Esophagus muscularis mucosa (tissue), 3 donors: Measurements from ENCODE around the gene P2RY8.

Experiments
- CTCF ChIP-seq, 3 experiments: fragments of 200-600 bp in 2 of 3; fragments of 450-650 bp in 1 of 3; sonication (generic) in 2 of 3; IDR thresholded peaks; one replicate each; pipeline ENCODE4 v1.5.1; 2017 to 2019; ENCODE audit warnings: antibody characterized with exemption in 3 of 3, mild to moderate bottlenecking in 2 of 3, moderate library complexity in 1 of 3
- POLR2AphosphoS5 ChIP-seq, 2 donors: sonication (generic); formaldehyde crosslinking; IDR thresholded peaks; one replicate each; pipeline ENCODE4 v1.6.1; 2017; ENCODE audit warnings: antibody characterized with exemption in 2 of 2

GRCh38 chrX:1491851-1492349 lies 45.1 kb downstream of the P2RY8 start:
- TF ChIP-seq POLR2AphosphoS5 (IDR thresholded peaks at IDR 0.05) (no peak), CTCF (IDR thresholded peaks at IDR 0.05) (no peak)
